Gastrocnemius medialis (tissue), 4 donors: ENCODE measurements around the gene MED9. TPM values are rescaled to one million over a fixed set of nuclear protein-coding genes. Genes with fewer than 3 reads are reported as not detected.
"Not testable (repeated sequence)": the region's sequence is repeated elsewhere in the genome, so short reads cannot be mapped to it uniquely, and the experiment has no call there.

ENCODE experiments used
- ATAC-seq, 2 donors: fragments of 150-250 bp; one replicate each; pipeline ENCODE4 v1.9.1; 2016
- DNase-seq, 2 donors: peaks; one replicate each; pipeline ENCODE4 v3.0.0-alpha.2; 2019
- H3K27ac ChIP-seq, 4 donors: fragments of 200-600 bp; sonication (generic); 1 replicate in 1 of 4; 2 replicates in 3 of 4; pipeline ENCODE4 v1.5.1; 2016 to 2018; ENCODE audit warnings: mild to moderate bottlenecking in 2 of 4, moderate library complexity in 1 of 4
- H3K27me3 ChIP-seq, 3 donors: fragments of 200-600 bp; sonication (generic) in 2 of 3; 1 replicate in 1 of 3; 2 replicates in 2 of 3; pipeline versions ENCODE4 v1.5.1 to v1.6.0; 2016 to 2019; ENCODE audit warnings: mild to moderate bottlenecking in 1 of 3, moderate library complexity in 1 of 3
- H3K36me3 ChIP-seq, 2 donors: fragments of 200-600 bp; sonication (generic) in 1 of 2; one replicate each; pipeline ENCODE4 v1.5.1; 2017 to 2018
- H3K4me1 ChIP-seq, 2 donors: fragments of 200-600 bp; sonication (generic) in 1 of 2; one replicate each; pipeline ENCODE4 v1.5.1; 2016 to 2017; ENCODE audit warnings: mild to moderate bottlenecking in 2 of 2
- H3K4me3 ChIP-seq, 4 donors: fragments of 200-600 bp; sonication (generic) in 3 of 4; 1 replicate in 1 of 4; 2 replicates in 3 of 4; pipeline ENCODE4 v1.5.1; 2016 to 2019; ENCODE audit warnings: mild to moderate bottlenecking in 2 of 4
- H3K9me3 ChIP-seq, 3 donors: fragments of 200-600 bp; sonication (generic) in 2 of 3; 1 replicate in 1 of 3; 2 replicates in 2 of 3; pipeline ENCODE4 v1.5.1; 2016 to 2019
- POLR2A ChIP-seq, 2 donors: fragments of 450-650 bp; IDR thresholded peaks; one replicate each; pipeline ENCODE4 v1.6.1; 2017; ENCODE audit warnings: antibody characterized with exemption in 2 of 2, mild to moderate bottlenecking in 2 of 2, moderate library complexity in 2 of 2
- in situ Hi-C, 4 donors: fragments of 200-750 bp; cut with MboI; loops; one replicate each; pipeline versions ENCODE4 v1.15.0 to v1.8.0; 2017; ENCODE audit warnings: low sequenced_read_pairs in 4 of 4
- intact Hi-C: fragments of 100-400 bp; cut with DNase I; formaldehyde crosslinking; loops from one replicate; pipeline ENCODE4 v1.15.1; 2023; ENCODE audit warnings: low total_unique reads
- total RNA-seq, 4 donors: library from RNA; depleted of rRNA; stranded (reverse); fragments of >200 nt; gene quantifications; one replicate each; pipeline versions ENCODE4 v1.1.0 to v1.2.3, GENCODE V29; 2016
- TF ChIP-seq, protein P1 (sequence below), 5 experiments: fragments of 450-650 bp in 3 of 5; fragments of 200-600 bp in 2 of 5; sonication (generic) in 2 of 5; IDR thresholded peaks in 4 of 5; conservative IDR thresholded peaks in 1 of 5; 1 replicate in 4 of 5; 2 replicates in 1 of 5; pipeline ENCODE4 v1.5.1; 2016 to 2019; ENCODE audit warnings: antibody characterized with exemption in 5 of 5, mild to moderate bottlenecking in 3 of 5, moderate library complexity in 3 of 5

The MED9 gene
- total RNA-seq, 4 donors from 2014 or later = 20.4 to 33.7 (median 27.7) TPM

GRCh38 chr17:17448723-17449122 is 28.1 kb upstream of the MED9 start:
- ATAC-seq (no peak), DNase-seq (no peak)
- in situ Hi-C loops (no loop called here), intact Hi-C loops (loop anchor here (5.0 kb wide), 1 partner anchor 51 kb away; no protein-coding TSS in a partner anchor)
- Histone ChIP-seq H3K9me3 (no peaks in the 10 kb centered on the region), H3K27me3 (peaks cover 0 to 7% (median 0%) of the 10 kb centered on the region in 3 donors), H3K27ac (no peak overlapping the region), H3K36me3 (no peaks in the 10 kb centered on the region), H3K4me3 (no peak overlapping the region), H3K4me1 (peaks cover 7 to 10% of the 10 kb centered on the region in 2 donors)
- TF ChIP-seq POLR2A (IDR thresholded peaks at IDR 0.05) = no peak
- TF ChIP-seq, protein P1, sequence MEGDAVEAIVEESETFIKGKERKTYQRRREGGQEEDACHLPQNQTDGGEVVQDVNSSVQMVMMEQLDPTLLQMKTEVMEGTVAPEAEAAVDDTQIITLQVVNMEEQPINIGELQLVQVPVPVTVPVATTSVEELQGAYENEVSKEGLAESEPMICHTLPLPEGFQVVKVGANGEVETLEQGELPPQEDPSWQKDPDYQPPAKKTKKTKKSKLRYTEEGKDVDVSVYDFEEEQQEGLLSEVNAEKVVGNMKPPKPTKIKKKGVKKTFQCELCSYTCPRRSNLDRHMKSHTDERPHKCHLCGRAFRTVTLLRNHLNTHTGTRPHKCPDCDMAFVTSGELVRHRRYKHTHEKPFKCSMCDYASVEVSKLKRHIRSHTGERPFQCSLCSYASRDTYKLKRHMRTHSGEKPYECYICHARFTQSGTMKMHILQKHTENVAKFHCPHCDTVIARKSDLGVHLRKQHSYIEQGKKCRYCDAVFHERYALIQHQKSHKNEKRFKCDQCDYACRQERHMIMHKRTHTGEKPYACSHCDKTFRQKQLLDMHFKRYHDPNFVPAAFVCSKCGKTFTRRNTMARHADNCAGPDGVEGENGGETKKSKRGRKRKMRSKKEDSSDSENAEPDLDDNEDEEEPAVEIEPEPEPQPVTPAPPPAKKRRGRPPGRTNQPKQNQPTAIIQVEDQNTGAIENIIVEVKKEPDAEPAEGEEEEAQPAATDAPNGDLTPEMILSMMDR (IDR thresholded peaks at IDR 0.05 in 4 of 5, conservative IDR thresholded peaks at IDR 0.05 in 1 of 5) = no peak

- TF ChIP-seq, protein P1 (IDR thresholded peaks at IDR 0.05 in 4 of 5, conservative IDR thresholded peaks at IDR 0.05 in 1 of 5) = no peak
- TF ChIP-seq POLR2A (IDR thresholded peaks at IDR 0.05) = no peak
- ATAC-seq (no peak), DNase-seq (no peak)
- H3K27ac ChIP-seq = no peak overlapping the region
- H3K27me3 ChIP-seq = no peaks in the 10 kb centered on the region
- no peaks in the 10 kb centered on the region for H3K4me1 ChIP-seq
- H3K9me3 ChIP-seq = no peaks in the 10 kb centered on the region
- H3K4me3 ChIP-seq = no peak overlapping the region
- no peaks in the 10 kb centered on the region for H3K36me3 ChIP-seq
- intact Hi-C loops (no loop called here), in situ Hi-C loops (no loop called here)
Measured at GRCh38 chr17:17453088-17453487, 23.7 kb upstream of the MED9 start.

DNA sequence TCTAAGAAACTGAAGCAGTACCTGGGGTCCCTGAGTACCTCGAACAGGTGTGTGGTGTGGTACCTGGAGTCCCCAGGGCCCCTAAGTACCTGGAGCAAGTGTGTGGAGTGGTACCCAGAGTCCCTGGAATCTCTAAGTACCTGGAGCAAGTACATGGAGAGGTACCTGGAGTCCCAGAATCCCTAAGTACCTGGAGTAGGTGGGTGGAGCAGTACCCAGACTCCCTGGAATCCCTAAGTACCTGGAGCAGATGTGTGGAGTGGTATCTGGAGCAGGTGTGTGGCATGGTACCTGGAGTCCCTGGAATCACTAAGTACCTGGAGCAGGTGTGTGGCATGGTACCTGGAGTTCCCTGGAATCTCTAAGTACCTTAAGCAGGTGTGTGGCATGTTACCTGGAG is 22.5 kb upstream of the MED9 start:
- Histone ChIP-seq H3K4me1 (no peaks in the 10 kb centered on the region), H3K9me3 (no peaks in the 10 kb centered on the region), H3K27me3 (no peaks in the 10 kb centered on the region), H3K4me3 (no peak overlapping the region), H3K27ac (no peak overlapping the region), H3K36me3 (no peaks in the 10 kb centered on the region)
- no peak for DNase-seq
- intact Hi-C loops = no loop called here
- ATAC-seq = no peak
- TF ChIP-seq, protein P1 (IDR thresholded peaks at IDR 0.05 in 4 of 5, conservative IDR thresholded peaks at IDR 0.05 in 1 of 5) = no peak
- TF ChIP-seq POLR2A (IDR thresholded peaks at IDR 0.05) = no peak
- in situ Hi-C loops = no loop called here

DNA sequence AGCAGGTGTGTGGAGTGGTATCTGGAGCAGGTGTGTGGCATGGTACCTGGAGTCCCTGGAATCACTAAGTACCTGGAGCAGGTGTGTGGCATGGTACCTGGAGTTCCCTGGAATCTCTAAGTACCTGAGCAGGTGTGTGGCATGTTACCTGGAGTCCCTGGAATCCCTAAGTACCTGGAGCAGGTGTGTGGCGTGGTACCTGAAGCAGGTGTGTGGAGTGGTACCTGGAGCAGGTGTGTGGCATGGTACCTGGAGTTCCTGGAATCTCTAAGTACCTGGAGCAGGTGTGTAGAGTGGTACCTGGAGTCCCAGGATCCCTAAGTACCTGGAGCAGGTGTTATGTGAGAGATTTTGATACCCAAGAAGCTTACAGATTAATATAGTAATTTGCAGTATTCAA is 22.1 kb upstream of the MED9 start:
- in situ Hi-C loops, ATAC-seq: not testable (repeated sequence)

DNA sequence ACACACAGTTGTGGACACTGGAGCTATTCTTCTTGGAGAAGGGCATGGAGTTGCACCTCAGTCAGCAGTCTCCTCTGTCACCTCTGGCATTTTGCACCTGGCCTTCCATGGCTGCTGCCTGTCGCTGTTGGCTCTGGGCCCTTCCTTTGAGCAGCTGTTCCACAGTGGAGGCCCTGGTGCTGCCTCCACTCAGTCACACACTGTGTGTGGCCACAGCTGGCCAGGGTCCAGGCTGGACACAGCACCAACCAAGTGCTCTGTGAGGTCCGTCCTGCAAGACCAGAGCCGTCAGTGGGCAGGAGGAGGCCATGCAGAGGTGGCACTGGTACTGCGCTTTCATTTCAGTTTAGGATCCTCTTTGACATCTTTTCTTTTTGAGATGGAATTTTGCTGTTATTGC is 21.6 kb upstream of the MED9 start:
- intact Hi-C loops = no loop called here

More for the DNA sequence above, 22.1 kb upstream of the MED9 start:
- DNase-seq, H3K27me3 ChIP-seq, H3K4me1 ChIP-seq, H3K9me3 ChIP-seq, H3K4me3 ChIP-seq, H3K27ac ChIP-seq, H3K36me3 ChIP-seq, intact Hi-C loops: not testable (repeated sequence)

More for the DNA sequence above, 21.6 kb upstream of the MED9 start:
- Histone ChIP-seq H3K4me1 (no peaks in the 10 kb centered on the region), H3K9me3 (no peaks in the 10 kb centered on the region), H3K36me3 (no peaks in the 10 kb centered on the region), H3K4me3 (no peak overlapping the region), H3K27me3 (no peaks in the 10 kb centered on the region), H3K27ac (no peak overlapping the region)
- TF ChIP-seq, protein P1 (IDR thresholded peaks at IDR 0.05 in 4 of 5, conservative IDR thresholded peaks at IDR 0.05 in 1 of 5) = no peak
- no peak for TF ChIP-seq POLR2A (IDR thresholded peaks at IDR 0.05)
- DNase-seq (no peak), ATAC-seq (no peak)
- in situ Hi-C loops = no loop called here
